IMR-90 (cell line): ENCODE results near the gene DDX41. TPM values are rescaled to one million over a fixed set of nuclear protein-coding genes. Genes with fewer than 3 reads are reported as not detected.

ENCODE experiments used
- ATAC-seq: fragments of 200-7000 bp; cut with Tn5 transposase; 2 replicates; pipeline ENCODE4 v1.9.1; 2020; ENCODE audit warnings: low read depth, mild to moderate bottlenecking, moderate library complexity
- BruUV-seq: library from RNA; stranded (reverse); fragments of 400-500 nt; replicated peaks from 2 replicates; lab custom pipeline; 2021; lab: Mats Ljungman, UMichigan
- CTCF ChIA-PET: fragments of 300-600 bp; formaldehyde crosslinking; extraction: SDS; loops from one replicate; lab custom pipeline; 2021; ENCODE audit warnings: antibody characterized with exemption; lab: Yijun Ruan, JAX
- POLR2A ChIA-PET: fragments of 300-600 bp; sonication (Branson Sonifier 250); formaldehyde crosslinking; loops from one replicate; lab custom pipeline; 2022; ENCODE audit warnings: antibody characterized with exemption; ENCODE audit not compliant: unreplicated experiment; lab: Charles Lee
- DNase-seq: peaks from one replicate; pipeline ENCODE4 v3.0.0; 2013
- H2AFZ ChIP-seq: replicated peaks from 2 replicates; pipeline ENCODE3; 2013; ENCODE audit warnings: low read length, mild to moderate bottlenecking; ENCODE audit not compliant: poor library complexity
- H2AK5ac ChIP-seq: 2 replicates; pipeline ENCODE4 v1.6.1; 2013; ENCODE audit warnings: low read depth, low read length, inconsistent platforms
- H2AK9ac ChIP-seq: replicated peaks from 2 replicates; pipeline ENCODE3; 2013; ENCODE audit warnings: mild to moderate bottlenecking, low read depth, low read length, moderate library complexity; ENCODE audit not compliant: poor library complexity
- H2BK120ac ChIP-seq: 2 replicates; pipeline ENCODE4 v1.6.1; 2013; ENCODE audit warnings: low read depth, low read length, inconsistent platforms
- H2BK15ac ChIP-seq: 3 replicates; pipeline ENCODE4 v1.6.1; 2013; ENCODE audit warnings: low read depth, low read length, inconsistent platforms
- H2BK20ac ChIP-seq: 2 replicates; pipeline ENCODE4 v1.6.1; 2013; ENCODE audit warnings: low read depth, mild to moderate bottlenecking, inconsistent platforms, low read length, moderate library complexity
- H2BK5ac ChIP-seq: 2 replicates; pipeline ENCODE4 v1.6.1; 2013; ENCODE audit warnings: mild to moderate bottlenecking, low read depth, low read length, inconsistent platforms; ENCODE audit not compliant: poor library complexity, severe bottlenecking
- H3K14ac ChIP-seq: replicated peaks from 2 replicates; pipeline ENCODE4 v1.6.1; 2013; ENCODE audit warnings: low read depth, low read length, inconsistent platforms
- H3K18ac ChIP-seq: 2 replicates; pipeline ENCODE4 v1.6.1; 2013; ENCODE audit warnings: low read depth, low read length, control low read depth
- H3K23ac ChIP-seq: 2 replicates; pipeline ENCODE4 v1.6.1; 2013; ENCODE audit warnings: low read depth, low read length, inconsistent platforms
- H3K27ac ChIP-seq: 2 replicates; pipeline ENCODE4 v1.5.1; 2013; ENCODE audit warnings: mild to moderate bottlenecking, control low read depth, low read length; ENCODE audit not compliant: insufficient read depth
- H3K27me3 ChIP-seq: 2 replicates; pipeline ENCODE4 v1.6.1; 2013; ENCODE audit warnings: low read length; ENCODE audit not compliant: control insufficient read depth, insufficient read depth
- H3K36me3 ChIP-seq: 2 replicates; pipeline ENCODE4 v1.6.1; 2013; ENCODE audit warnings: low read length, mixed read lengths; ENCODE audit not compliant: control insufficient read depth, insufficient read depth
- H3K4ac ChIP-seq: 2 replicates; pipeline ENCODE4 v1.6.1; 2013; ENCODE audit warnings: low read depth, low read length, inconsistent platforms
- H3K4me1 ChIP-seq: 2 replicates; pipeline ENCODE4 v1.6.1; 2013; ENCODE audit warnings: low read length, mixed read lengths; ENCODE audit not compliant: control insufficient read depth, insufficient read depth
- H3K4me2 ChIP-seq: 2 replicates; pipeline ENCODE4 v1.6.1; 2013; ENCODE audit warnings: low read depth, mild to moderate bottlenecking, control low read depth, low read length, moderate library complexity
- H3K4me3 ChIP-seq: 2 replicates; pipeline ENCODE4 v1.5.1; 2013; ENCODE audit warnings: low read depth, mild to moderate bottlenecking, control low read depth, low read length, moderate library complexity; ENCODE audit not compliant: insufficient read depth
- H3K56ac ChIP-seq: 2 replicates; pipeline ENCODE4 v1.6.1; 2013; ENCODE audit warnings: low read length, inconsistent platforms; ENCODE audit not compliant: insufficient read depth; ENCODE audit errors: extremely low read depth
- H3K79me1 ChIP-seq, 2 experiments: 2 replicates each; pipeline ENCODE4 v1.6.1; 2013; ENCODE audit warnings: low read length in 2 of 2, inconsistent platforms in 1 of 2, low read depth in 1 of 2
- H3K9ac ChIP-seq: 2 replicates; pipeline ENCODE4 v1.6.1; 2013; ENCODE audit warnings: low read depth, low read length, control low read depth
- H3K9me1 ChIP-seq: 2 replicates; pipeline ENCODE4 v1.6.1; 2013; ENCODE audit warnings: low read length, inconsistent platforms; ENCODE audit not compliant: insufficient read depth
- H3K9me3 ChIP-seq: 2 replicates; pipeline ENCODE4 v1.6.1; 2013; ENCODE audit warnings: low read length; ENCODE audit not compliant: control insufficient read depth, insufficient read depth
- H4K20me1 ChIP-seq: 2 replicates; pipeline ENCODE4 v1.6.1; 2013; ENCODE audit warnings: low read length, inconsistent platforms; ENCODE audit not compliant: insufficient read depth
- H4K5ac ChIP-seq: 2 replicates; pipeline ENCODE4 v1.6.1; 2013; ENCODE audit warnings: mild to moderate bottlenecking, low read depth, low read length, control low read depth
- H4K8ac ChIP-seq, 2 experiments: 2 replicates each; pipeline ENCODE4 v1.6.1; 2013; ENCODE audit warnings: low read depth in 2 of 2, low read length in 2 of 2, control low read depth in 1 of 2, inconsistent platforms in 1 of 2
- H4K91ac ChIP-seq: 2 replicates; pipeline ENCODE4 v1.6.1; 2013; ENCODE audit warnings: low read depth, low read length, inconsistent platforms; ENCODE audit not compliant: insufficient read depth
- BHLHE40 ChIP-seq: fragments of 150-350 bp; IDR thresholded peaks from 2 replicates; pipeline ENCODE4 v1.6.1; 2016; ENCODE audit warnings: mild to moderate bottlenecking, low read depth, low read length
- CEBPB ChIP-seq: IDR thresholded peaks from 2 replicates; pipeline ENCODE4 v1.6.1; 2012; ENCODE audit warnings: low read depth, low read length, improper control_type of control experiment
- CHD1 ChIP-seq: IDR thresholded peaks from 2 replicates; pipeline ENCODE4 v1.6.1; 2012; ENCODE audit warnings: low read depth, low read length, improper control_type of control experiment
- ELK1 ChIP-seq: fragments of 150-350 bp; IDR thresholded peaks from 2 replicates; pipeline ENCODE4 v1.6.1; 2016; ENCODE audit warnings: low read depth, mild to moderate bottlenecking, low read length, moderate library complexity, borderline replicate concordance
- MAFK ChIP-seq: IDR thresholded peaks from 2 replicates; pipeline ENCODE4 v1.6.1; 2012; ENCODE audit warnings: low read depth, low read length, improper control_type of control experiment
- MAZ ChIP-seq: IDR thresholded peaks from 2 replicates; pipeline ENCODE4 v1.6.1; 2012; ENCODE audit warnings: low read depth, mild to moderate bottlenecking, low read length, improper control_type of control experiment, moderate library complexity, borderline replicate concordance
- MXI1 ChIP-seq: IDR thresholded peaks from 2 replicates; pipeline ENCODE4 v1.6.1; 2012; ENCODE audit warnings: low read depth, mild to moderate bottlenecking, low read length, moderate library complexity, borderline replicate concordance
- NFE2L2 ChIP-seq: fragments of 150-350 bp; IDR thresholded peaks from 2 replicates; pipeline ENCODE4 v1.6.1; 2016; ENCODE audit warnings: low read depth, mild to moderate bottlenecking, low read length
- POLR2A ChIP-seq: IDR thresholded peaks from 2 replicates; pipeline ENCODE4 v1.6.1; 2012; ENCODE audit warnings: mild to moderate bottlenecking, low read depth, low read length
- RCOR1 ChIP-seq: IDR thresholded peaks from 2 replicates; pipeline ENCODE4 v1.6.1; 2012; ENCODE audit warnings: mild to moderate bottlenecking, low read length, improper control_type of control experiment; ENCODE audit not compliant: insufficient replicate concordance
- RFX5 ChIP-seq: IDR thresholded peaks from 2 replicates; pipeline ENCODE4 v1.8.0; 2012; ENCODE audit warnings: low read depth, mild to moderate bottlenecking, low read length, moderate library complexity
- SMC3 ChIP-seq: fragments of 150-350 bp; IDR thresholded peaks from 2 replicates; pipeline ENCODE4 v1.6.1; 2016; ENCODE audit warnings: low read depth, mild to moderate bottlenecking, antibody characterized with exemption, low read length, moderate library complexity
- USF2 ChIP-seq: fragments of 150-350 bp; IDR thresholded peaks from 2 replicates; pipeline ENCODE4 v1.6.1; 2017; ENCODE audit warnings: mild to moderate bottlenecking, antibody characterized with exemption, low read length, low read depth
- WGBS, 2 experiments: methylation state at CpG; one replicate each; pipeline versions ENCODE4 v1.1.5 to v1.1.7; 2013; ENCODE audit warnings: missing lambda C conversion rate in 2 of 2; ENCODE audit not compliant: insufficient read length in 1 of 2; ENCODE audit errors: extremely low coverage in 2 of 2; 5-methylcytosine and 5-hydroxymethylcytosine counted together
- dilution Hi-C: fragments of 300-500 bp; cut with HindIII; formaldehyde crosslinking; loops from one replicate; pipeline ENCODE4 v1.14.3; 2018; ENCODE audit warnings: low sequenced_read_pairs; ENCODE audit not compliant: unreplicated experiment
- in situ Hi-C: fragments of 300-500 bp; cut with MboI; formaldehyde crosslinking; loops from 3 replicates; pipeline ENCODE4 v1.14.3; 2019; ENCODE audit warnings: low sequenced_read_pairs, inconsistent platforms, mixed read lengths
- intact Hi-C: fragments of 100-400 bp; cut with micrococcal nuclease; formaldehyde crosslinking; loops from 2 replicates; pipeline ENCODE4 v1.10.0; 2022
- polyA plus RNA-seq, 3 experiments: library from polyadenylated mRNA; depleted of rRNA; stranded (reverse); fragments of >200 nt; gene quantifications; 2 replicates each; pipeline ENCODE4 v1.2.3, GENCODE V29; 2012; ENCODE audit warnings: low replicate concordance in 1 of 3
- total RNA-seq: library from RNA; depleted of rRNA; stranded (reverse); fragments of >200 nt; gene quantifications from 2 replicates; pipeline ENCODE4 v1.2.3, GENCODE V29; 2012
- TF ChIP-seq, protein P1 (sequence below): conservative IDR thresholded peaks from 2 replicates; pipeline ENCODE4 v1.5.1; 2012; ENCODE audit warnings: mild to moderate bottlenecking, low read depth, low read length, improper control_type of control experiment

The DDX41 gene
- total and polyA plus RNA-seq, 2 of the 4 experiments (the other 2 are of a cell fraction) = 130 to 170 TPM

GRCh38 chr5:177513500-177513899 lies 3.3 kb downstream of the DDX41 start:
- H3K9me1 ChIP-seq = no peaks in the 10 kb centered on the region
- ChIA-PET POLR2A (no interaction called here), CTCF (no interaction called here)
- no peak overlapping the region for H2BK20ac ChIP-seq
- no peak overlapping the region for H3K9ac ChIP-seq
- no peak for ATAC-seq
- in situ Hi-C loops = no loop called here
- 96% methylated on average over 8 of the region's 15 CpGs; no CpG with 5 or more reads in 1 of the 2 experiments for WGBS, 2 experiments
- BruUV-seq = no TSS peak
- intact Hi-C loops = no loop called here
- H3K23ac ChIP-seq = no peak overlapping the region
- H3K27ac ChIP-seq = no peak overlapping the region
- H3K9me3 ChIP-seq = no peaks in the 10 kb centered on the region
- TF ChIP-seq CHD1 = no peak
- TF ChIP-seq MAZ = no peak
- TF ChIP-seq RCOR1 = no peak
- TF ChIP-seq MAFK = no peak
- TF ChIP-seq, protein P1, sequence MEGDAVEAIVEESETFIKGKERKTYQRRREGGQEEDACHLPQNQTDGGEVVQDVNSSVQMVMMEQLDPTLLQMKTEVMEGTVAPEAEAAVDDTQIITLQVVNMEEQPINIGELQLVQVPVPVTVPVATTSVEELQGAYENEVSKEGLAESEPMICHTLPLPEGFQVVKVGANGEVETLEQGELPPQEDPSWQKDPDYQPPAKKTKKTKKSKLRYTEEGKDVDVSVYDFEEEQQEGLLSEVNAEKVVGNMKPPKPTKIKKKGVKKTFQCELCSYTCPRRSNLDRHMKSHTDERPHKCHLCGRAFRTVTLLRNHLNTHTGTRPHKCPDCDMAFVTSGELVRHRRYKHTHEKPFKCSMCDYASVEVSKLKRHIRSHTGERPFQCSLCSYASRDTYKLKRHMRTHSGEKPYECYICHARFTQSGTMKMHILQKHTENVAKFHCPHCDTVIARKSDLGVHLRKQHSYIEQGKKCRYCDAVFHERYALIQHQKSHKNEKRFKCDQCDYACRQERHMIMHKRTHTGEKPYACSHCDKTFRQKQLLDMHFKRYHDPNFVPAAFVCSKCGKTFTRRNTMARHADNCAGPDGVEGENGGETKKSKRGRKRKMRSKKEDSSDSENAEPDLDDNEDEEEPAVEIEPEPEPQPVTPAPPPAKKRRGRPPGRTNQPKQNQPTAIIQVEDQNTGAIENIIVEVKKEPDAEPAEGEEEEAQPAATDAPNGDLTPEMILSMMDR = no peak
- no peak for TF ChIP-seq BHLHE40
- TF ChIP-seq SMC3 = no peak
- TF ChIP-seq RFX5 = no peak
- TF ChIP-seq ELK1 = no peak
- TF ChIP-seq CEBPB = no peak
- no peak for TF ChIP-seq MXI1
- no peak for TF ChIP-seq NFE2L2
- no peak for TF ChIP-seq POLR2A
- TF ChIP-seq USF2 = no peak
- no peak overlapping the region for H4K5ac ChIP-seq
- no peak overlapping the region for H2BK120ac ChIP-seq
- no peak overlapping the region for H3K18ac ChIP-seq
- no peak overlapping the region for H2AFZ ChIP-seq
- dilution Hi-C loops = no loop called here
- H4K91ac ChIP-seq = no peak overlapping the region
- H3K14ac ChIP-seq = no peak overlapping the region
- H3K4me2 ChIP-seq = no peak overlapping the region
- H2BK5ac ChIP-seq = no peak overlapping the region
- H2AK9ac ChIP-seq = no peak overlapping the region
- no peak overlapping the region for H3K4ac ChIP-seq
- no peak overlapping the region for H2AK5ac ChIP-seq
- peaks cover 24 to 30% of the 10 kb centered on the region in 2 experiments; a peak in 3 of 4 replicates for H3K79me1 ChIP-seq
- no peaks in the 10 kb centered on the region; the same call in 1 of the 2 replicates for H4K20me1 ChIP-seq
- H3K4me1 ChIP-seq = peaks cover 7% of the 10 kb centered on the region
- no peak overlapping the region for H3K56ac ChIP-seq
- H3K36me3 ChIP-seq = peaks cover 54% of the 10 kb centered on the region
- no peak overlapping the region for H3K4me3 ChIP-seq
- no peak overlapping the region for H4K8ac ChIP-seq
- DNase-seq = no peak
- no peaks in the 10 kb centered on the region for H3K27me3 ChIP-seq
- no peak overlapping the region for H2BK15ac ChIP-seq
